ENCODE measurements around the gene BUB3. TPM values are rescaled to one million over a fixed set of nuclear protein-coding genes. Genes with fewer than 3 reads are reported as not detected.

The BUB3 gene
- total RNA-seq, 1 donor from 2014 or later = 24.8 TPM

DNA sequence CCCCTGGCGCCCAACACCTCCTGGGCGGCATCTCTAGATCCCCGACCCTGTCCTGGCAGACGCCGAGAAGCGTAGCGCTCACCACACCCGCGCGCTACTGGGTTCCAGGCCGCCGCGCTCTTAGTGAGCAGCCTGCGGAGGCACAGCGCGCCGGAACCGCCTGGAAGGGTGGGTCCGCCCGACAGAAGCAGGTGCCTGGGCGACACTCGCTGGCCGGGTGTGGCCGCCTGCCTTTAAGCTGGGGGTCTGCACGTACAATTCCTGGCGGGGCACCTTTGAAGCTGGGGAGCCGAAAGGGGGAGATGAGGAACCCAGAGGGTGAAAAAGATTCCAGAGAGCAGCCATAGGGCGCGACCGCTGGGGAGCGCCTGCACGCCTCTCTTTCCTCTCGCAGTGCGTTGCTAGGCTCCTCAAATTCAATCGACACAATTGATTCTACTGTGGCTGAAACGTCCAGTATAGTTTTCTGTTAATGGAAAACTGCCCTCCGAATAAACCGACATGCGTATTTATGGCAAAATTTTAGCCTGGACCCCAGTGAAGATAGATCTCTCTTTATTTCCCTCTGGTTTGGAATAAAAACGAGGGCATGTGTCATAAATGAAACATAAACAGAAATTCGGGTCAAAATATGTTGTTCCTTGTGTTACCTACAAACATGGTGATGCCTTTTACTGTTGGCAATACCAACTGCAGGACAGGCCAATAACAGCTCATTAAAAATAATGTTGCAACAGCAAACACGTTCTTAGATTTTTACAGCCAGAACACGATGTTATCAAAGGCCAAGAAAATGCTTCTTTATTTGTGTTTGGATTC, 13.8 kb upstream of the BUB3 start:
- ATAC-seq = peak; percentile 9

DNA sequence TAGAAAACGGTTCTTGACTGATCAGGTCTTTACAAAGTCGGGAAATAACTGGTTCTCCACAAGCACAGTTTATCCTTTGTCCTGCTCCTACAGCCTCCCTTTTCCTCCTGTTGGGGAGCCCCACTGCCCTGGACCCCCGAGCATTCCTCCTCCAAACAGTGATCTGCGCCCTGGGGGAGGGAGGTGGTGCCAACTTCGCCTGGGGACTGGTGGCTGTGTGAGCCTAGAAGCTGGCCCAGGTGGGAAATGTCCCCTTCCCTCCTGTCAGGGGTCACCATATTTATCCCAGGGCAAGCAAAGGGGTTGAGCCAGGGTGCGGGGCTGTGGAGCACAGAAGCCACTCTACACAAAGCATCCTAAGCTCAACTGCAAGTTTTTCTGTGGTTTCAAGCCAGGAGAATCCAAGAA, 13.2 kb upstream of the BUB3 start:
- no peak for DNase-seq (ENCODE audit: low spot score)
- no peak for ATAC-seq

More for the DNA sequence above, 13.8 kb upstream of the BUB3 start:
- no peak for DNase-seq (ENCODE audit: low spot score)

DNA sequence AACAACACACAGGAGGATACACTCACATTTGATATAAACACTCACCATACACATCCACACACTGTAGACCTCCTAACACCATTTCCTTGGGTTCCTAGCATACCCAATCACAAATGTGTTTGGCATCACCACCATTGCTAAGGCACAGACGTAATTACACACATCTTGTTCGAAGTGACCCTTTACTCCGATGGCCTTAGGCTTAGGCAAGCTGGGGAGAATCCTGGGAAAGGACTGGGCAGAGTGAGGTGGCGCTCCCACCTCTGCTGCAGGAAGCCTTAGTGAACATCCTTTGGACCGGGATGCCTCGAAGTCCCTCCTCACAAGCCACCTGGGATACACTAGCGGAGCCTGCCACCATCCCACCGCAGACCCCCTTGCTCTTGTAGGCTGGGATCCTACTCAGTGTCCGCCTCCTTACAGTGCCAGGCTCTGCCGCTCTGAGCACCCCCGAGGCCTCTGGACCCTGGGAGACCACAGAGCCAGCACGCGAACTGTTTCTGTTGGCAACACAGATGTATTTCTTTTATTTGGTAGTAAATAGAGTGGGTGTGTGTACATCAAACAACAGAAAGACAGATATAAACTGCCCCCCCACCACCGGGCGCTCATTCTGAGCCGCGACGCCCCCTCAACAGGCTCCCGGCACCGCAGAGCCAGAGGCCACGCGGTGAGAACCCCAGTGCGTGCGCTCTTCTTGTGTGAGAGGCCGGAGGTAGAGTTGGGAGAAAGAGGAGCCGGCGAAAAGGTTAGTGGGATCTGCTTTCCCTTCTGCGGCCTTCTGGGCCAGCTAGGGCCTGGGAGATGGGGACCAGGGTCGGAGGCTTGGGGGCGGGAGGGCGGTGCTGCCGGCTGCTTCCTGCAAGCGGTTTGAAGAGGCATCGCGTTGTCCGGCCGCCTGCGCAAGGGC, 12.2 kb upstream of the BUB3 start:
- ATAC-seq (no peak), DNase-seq (ENCODE audit: low spot score) (no peak)

DNA sequence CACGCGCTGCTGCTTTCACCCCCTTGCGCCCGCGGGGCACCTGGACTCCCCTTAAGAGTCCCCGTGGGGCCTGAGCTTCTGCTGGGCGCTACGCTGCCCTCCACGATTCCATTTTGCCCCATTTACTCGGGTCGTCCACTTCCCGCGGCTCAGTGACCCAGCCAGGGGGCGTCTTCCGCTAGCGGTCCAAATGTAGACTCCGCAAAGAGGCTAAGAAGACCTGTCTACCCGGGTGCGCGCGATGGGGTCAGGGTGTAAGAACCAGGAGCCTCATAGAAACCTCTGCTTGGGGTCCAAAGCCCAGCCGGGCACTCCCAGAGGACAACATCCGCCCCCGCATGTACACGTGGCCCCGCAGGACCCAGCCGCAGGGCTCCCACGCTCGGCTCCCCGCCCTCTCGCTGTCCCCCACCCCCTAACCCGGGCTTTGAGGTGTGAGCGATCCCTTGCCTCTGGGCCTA, 11.5 kb upstream of the BUB3 start:
- DNase-seq (ENCODE audit: low spot score) (no peak), ATAC-seq (no peak)

DNA sequence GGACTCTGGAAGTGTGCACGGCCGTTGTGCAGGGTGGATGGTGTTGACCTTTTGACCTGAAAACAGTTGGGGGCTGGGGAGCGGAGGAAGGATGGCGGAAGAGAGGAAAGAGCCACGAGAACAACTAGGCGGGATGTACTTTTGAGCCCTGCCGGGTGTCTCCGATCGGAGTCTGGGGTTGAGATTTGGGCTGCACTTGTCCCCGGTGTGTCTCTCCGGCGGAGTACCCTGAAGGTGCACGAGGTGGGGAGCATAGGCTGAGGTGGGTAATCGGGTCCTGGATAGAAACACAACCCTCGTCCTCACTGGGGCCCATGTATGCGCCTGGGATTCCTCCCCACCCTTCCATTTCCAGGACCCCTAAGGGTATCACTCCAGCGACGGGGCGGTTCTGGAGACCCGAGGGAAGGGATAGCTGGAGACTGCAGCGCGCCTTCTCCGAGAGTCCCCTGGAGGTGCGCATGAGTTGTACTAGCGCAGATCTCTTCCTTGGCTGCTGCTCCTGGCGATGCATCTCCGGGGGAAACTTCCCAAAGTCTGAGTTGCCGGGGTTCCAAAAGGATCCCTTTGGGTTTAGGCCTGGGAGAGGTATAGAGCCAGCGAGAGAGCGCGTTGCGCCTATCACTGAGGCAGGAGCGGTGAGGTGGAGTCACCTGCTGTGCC, 10.9 kb upstream of the BUB3 start:
- no peak for ATAC-seq
- no peak for DNase-seq (ENCODE audit: low spot score)

DNA sequence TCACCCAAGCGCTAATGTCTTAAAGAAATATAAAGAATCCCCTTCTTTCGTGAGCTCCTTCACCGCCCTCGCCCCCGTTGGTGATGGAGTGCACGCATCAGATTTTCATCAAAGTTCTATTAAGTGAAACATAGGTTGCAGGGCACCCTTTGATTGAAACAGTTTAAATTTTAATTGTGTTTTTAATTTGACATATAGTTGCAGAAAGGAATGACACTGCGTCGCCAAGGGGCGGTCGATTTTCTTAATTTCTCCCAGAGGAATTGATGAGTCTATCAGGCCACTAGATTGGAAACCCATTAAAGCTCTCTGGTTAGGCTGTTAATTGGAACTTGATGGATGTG, 10.4 kb upstream of the BUB3 start:
- ATAC-seq = no peak

DNA sequence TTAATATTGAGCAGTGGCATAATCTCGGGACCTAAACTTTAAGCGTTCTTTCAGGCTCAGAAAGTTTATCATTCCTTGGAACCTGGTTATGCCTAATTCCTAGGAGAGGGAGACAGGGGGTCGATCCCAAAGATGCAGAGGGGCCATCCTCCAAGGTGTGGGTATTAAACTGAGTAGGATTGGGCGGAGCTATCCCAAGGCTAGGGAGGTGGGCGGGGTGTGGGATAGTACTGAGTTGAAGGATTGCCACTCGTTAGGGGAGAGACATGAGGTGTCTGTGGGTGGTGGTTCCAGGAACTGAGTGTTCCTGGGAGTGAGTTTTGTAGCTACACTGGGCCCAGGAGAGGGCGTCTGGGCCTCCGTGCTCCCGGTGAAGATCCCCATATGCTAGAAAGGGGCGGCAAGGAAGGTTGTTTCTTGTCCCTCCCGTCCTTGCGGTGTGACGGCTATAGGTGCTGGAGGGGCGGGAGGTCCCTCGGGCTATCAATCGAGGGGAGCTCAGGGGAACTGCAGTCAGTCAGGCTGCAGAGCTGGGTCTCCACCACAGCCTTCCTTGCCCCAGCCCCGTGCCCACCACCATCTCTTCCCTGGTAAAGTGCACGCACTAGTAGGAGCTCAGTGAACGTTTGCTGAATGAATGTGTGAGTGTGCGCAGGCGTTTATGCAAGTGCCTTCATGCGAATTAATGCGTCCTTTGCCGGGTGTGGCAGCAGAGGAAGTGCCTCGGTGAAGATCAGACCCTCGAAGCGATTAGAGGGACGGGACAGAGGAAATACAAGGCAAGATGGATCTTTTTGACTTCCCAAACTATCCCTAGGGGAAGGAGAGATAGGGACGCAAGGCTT, 9.3 kb upstream of the BUB3 start:
- no peak for DNase-seq (ENCODE audit: low spot score)
- ATAC-seq = peak; percentile 52

More for the DNA sequence above, 10.4 kb upstream of the BUB3 start:
- no peak for DNase-seq (ENCODE audit: low spot score)

DNA sequence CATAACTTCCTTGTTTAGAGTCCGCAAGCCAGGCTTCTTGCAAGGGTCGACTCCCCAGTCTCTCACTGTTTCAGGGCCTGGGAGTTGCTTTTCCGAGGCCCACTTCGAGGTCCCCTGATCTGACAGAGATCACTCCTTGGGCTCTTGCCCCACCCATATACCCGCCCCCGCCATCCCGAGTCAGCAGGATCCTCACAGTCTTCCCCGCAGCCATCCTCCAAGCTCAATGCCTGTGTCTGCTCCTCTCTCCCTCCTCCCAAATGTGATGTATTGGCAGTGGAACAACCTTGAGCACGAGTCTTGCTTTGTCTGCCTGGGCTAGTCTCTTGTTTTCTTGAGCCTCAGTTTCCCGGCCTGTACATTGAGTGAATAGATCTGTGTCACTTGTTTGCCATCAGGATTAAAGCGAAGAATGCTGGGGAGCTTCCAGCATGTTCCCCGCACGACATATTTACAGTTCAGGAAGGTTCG, 8.6 kb upstream of the BUB3 start:
- ATAC-seq = no peak
- DNase-seq (ENCODE audit: low spot score) = no peak

DNA sequence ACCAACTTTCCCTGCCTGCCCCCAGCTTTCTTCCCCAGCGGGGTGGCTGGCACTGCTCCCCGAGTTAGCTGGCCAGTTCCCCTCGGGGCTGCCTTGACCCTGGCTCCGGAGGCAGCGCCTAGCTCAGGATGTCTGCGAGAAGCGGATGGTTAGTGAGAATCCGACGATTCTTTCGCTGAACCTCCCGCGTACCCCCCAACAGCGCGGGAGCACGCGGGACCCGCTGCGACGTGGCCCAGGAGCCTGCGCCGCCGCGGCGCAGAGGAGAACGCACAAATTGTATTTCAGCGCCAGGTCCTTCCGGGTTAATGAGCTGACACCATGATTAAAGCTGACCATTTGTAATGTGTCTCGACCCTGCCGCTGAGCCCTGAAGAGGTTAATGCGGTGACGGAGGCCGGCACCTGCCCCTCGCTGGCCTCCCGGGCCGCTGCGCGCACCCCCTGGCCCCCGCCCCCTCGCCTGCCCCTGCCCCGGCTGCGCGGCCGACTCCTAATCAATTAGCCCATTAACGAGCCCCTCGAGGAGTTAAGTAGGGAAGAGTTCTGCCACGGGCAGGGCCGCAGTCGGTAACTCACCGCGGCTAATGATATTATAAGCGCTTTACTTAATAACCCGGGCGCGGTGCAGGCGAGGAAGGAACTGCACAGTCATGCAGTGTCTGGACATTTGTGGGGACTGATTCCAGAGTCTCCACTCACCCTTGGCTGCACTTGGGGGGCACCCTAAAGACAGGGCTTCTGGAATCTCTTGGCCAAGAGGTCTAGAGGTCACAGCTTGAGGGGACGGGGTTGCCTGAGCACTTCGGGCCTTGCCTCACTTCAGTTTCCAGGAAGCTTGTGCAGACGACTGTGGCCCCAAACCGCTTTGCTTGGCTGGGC, 7.9 kb upstream of the BUB3 start:
- DNase-seq (ENCODE audit: low spot score) = no peak
- ATAC-seq = no peak

DNA sequence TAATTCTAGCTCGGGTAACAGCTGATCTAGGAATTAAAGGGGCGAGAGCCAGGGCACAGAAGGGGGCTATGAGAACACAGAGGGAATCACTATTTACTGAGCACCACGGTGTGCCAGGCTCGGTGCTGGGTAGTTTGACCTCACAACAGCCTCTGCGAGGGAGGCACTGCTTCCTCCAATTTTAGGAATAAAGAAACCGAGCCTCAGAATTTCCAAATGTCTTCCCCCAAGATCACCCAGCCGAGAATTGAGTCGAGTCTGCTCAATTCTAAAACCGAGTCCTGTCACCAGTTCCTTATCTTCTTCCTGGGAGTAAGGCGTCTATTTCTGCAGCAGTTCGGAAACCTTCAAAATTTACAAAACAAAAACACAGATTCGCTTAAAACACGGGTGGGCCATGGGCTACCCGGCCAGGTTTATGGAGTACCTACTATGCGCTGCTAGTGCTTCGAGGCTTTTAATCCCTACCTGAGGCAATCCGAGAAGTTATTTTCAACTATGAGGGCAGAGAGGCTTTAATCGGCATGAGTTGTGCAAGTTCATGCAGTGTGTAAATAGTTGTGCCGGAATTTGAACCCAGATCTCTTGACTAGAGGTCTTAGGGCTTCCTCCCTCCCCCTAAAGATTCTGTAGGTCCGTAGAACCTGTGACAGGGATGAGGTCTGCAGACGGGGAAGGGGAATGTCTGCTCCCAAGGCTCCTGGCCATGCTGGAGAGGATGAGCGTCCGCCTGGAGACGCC, 7.1 kb upstream of the BUB3 start:
- ATAC-seq = no peak
- no peak for DNase-seq (ENCODE audit: low spot score)

DNA sequence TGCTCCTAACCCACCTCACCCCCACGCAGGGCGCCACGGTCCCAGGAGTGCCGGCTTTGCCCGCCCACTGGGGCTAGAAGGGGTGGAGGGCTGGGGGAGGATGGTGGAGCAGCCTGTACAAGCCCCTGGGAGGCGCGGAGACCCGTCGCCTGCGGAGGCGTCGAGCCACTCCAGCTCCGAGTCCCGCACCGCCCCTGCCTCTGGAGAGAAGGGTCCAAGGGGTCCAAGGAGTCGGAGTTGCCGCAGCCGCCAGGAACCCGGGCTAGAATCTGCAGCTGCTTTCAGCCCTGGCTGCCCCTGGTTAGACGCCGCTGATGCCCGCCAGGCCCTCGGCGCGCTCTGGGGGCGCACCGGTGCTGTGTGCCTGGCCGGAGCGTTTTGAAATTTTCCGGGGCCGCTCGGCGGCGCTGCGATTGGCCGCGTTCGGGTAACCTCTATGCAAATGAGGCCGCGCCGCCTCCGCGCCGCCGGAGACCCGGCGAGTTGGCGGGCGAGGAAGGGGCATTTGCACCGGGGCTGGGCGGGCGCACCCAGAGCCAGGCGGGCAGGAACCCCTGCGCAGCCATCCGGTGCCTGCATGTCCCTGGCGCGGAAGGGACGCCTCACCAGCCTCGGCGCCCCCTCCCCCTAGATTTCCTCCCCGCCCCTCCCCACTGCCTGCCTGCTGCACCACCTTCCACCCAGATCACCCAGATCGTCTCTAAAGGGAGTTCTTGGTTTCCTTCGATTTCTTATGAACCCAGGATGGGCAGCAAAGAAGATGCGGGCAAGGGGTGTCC, 6.4 kb upstream of the BUB3 start, which contains the start of gene HMX2:
Gene HMX2, plus strand, starts transcription at position 502 of the 779 bp plus-strand sequence. Its CDS starts 243 bp downstream, at position 745.
- DNase-seq (ENCODE audit: low spot score) (no peak), ATAC-seq (no peak)

DNA sequence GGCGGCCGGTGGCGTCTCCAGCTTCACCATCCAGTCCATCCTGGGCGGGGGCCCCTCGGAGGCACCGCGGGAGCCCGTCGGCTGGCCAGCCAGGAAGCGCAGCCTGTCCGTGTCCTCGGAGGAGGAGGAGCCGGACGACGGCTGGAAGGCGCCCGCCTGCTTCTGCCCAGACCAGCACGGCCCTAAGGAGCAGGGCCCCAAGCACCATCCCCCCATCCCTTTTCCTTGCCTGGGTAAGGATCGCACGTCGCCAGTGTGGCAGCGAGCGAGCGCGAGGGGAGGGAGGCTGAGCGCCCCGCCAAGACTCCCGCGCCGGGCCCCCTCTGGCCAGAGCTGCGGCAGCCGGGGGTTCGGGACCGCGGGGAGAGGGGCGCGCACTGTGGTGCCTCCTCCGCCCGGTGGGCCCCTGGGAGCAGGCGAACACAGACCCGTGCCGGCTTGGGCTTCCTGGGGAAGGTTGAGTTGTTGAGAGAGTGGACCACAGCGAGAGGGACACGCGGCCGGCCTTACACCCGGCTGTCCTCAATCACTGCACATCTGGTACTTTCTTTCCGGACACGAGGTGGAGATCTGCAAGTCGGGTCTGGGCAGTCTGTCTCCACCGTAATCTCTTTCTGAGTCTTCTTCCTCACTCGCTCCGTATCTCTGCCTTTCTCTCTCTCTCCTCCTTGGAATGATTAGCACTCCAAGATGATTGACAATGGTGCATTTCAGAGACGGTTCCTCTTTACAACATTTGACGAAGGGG, 5.6 kb upstream of the BUB3 start:
- no peak for ATAC-seq
- no peak for DNase-seq (ENCODE audit: low spot score)

DNA sequence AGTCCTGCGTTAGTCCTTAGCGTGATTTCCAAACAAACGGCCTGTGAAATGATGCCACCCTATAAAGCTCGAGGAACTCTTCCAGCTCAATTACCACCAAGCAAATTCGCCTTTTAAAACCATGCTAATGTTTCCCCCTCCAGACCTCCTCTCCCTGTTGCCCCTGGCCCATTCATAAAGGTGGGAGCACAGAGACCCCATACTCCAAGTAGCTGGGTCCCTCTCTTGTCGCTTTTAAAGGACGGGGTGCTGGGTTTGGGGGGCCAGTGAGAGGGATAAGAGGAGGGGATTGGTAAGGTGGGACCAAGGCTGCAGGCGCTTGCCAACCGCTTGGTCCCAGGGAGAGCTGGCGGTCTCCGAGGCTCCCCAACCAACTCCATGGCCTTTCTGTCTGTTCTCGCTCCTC, 5.0 kb upstream of the BUB3 start:
- DNase-seq (ENCODE audit: low spot score) = no peak
- no peak for ATAC-seq

DNA sequence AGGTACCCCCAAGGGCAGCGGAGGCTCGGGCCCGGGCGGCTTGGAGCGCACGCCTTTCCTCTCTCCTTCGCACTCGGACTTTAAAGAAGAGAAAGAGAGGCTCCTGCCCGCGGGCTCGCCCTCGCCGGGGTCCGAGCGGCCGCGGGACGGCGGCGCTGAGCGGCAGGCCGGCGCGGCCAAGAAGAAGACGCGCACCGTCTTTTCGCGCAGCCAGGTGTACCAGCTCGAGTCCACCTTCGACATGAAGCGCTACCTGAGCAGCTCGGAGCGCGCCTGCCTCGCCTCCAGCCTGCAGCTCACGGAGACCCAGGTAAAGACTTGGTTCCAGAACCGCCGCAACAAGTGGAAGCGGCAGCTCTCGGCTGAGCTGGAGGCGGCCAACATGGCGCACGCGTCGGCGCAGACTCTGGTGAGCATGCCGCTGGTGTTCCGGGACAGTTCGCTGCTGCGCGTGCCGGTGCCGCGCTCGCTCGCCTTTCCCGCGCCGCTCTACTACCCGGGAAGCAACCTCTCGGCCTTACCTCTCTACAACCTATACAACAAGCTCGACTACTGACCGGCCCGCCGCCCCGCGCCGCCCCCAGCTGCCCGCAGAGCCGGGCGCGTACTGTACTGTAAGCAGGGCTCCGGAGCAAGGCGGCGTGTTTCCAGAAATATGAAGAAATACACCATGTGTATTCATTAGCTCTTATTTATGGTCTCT, 4.5 kb upstream of the BUB3 start:
- DNase-seq (ENCODE audit: low spot score) = no peak
- ATAC-seq = no peak

DNA sequence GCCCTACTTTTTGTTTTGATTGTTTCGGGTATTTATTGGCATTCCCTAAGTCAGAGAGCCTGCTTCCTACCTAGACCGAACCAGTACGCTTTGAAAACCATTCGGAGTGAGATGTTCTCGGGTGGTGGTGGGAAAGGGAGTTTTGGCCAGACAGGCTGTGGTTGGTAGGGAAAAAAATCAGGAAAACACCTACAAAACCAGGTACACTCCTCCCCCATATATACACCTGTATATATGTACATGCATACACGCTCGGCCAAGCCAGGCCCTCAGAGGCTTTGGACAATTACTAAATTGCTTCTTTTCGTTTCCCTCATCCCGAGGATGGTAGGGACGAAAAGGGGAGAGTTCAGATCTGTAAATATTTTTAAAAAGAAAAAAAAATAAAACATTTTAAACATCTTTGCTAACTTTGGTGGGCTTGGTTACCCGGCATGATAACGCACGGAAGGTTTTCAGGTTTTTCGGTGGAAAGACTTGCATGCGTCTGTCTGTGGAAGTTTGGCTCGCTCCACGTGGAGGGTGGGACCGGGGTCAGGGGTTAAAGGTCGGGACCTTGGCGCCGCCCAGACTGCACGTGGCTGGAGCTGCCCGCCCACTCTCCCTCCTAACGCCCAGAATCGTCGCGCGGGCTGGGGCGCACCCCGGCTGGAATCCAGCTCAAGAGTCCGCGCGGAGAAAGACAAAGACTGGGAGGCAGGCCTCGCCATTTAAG, 3.8 kb upstream of the BUB3 start:
- no peak for ATAC-seq
- no peak for DNase-seq (ENCODE audit: low spot score)
